HG03060 (cell line): ENCODE results near the gene ERMAP.
"Not testable (repeated sequence)": the region's sequence is repeated elsewhere in the genome, so short reads cannot be mapped to it uniquely, and the experiment has no call there.

Experiments
- ATAC-seq: cut with Tn5 transposase; IDR thresholded peaks from one replicate; pipeline ENCODE4 v1.9.1; 2021; ENCODE audit warnings: low read depth, moderate number of reproducible peaks; ENCODE audit not compliant: unreplicated experiment

ERMAP gene

GRCh38 chr1:42868466-42868865, 51.5 kb downstream of the ERMAP start:
- ATAC-seq: not testable (repeated sequence)

GRCh38 chr1:42869254-42869653, 52.3 kb downstream of the ERMAP start:
- not testable (repeated sequence) for ATAC-seq

GRCh38 chr1:42869751-42870150, 52.8 kb downstream of the ERMAP start:
- not testable (repeated sequence) for ATAC-seq

GRCh38 chr1:42873108-42873507, 56.2 kb downstream of the ERMAP start:
- ATAC-seq: not testable (repeated sequence)

- ATAC-seq: no peak
Measured at GRCh38 chr1:42873670-42874069, 56.7 kb downstream of the ERMAP start.

GRCh38 chr1:42876009-42876408, 59.1 kb downstream of the ERMAP start:
- ATAC-seq: no peak

GRCh38 chr1:42877380-42877779, 60.5 kb downstream of the ERMAP start:
- no peak for ATAC-seq

GRCh38 chr1:42880384-42880783, 63.5 kb downstream of the ERMAP start:
- ATAC-seq: no peak

- ATAC-seq: no peak
Measured at GRCh38 chr1:42886046-42886739, 69.3 kb downstream of the ERMAP start.

GRCh38 chr1:42886800-42887199, 69.9 kb downstream of the ERMAP start:
- no peak for ATAC-seq

GRCh38 chr1:42887366-42887765, 70.4 kb downstream of the ERMAP start:
- ATAC-seq: no peak

GRCh38 chr1:42888013-42888633, 71.2 kb downstream of the ERMAP start:
- ATAC-seq: no peak

- no peak for ATAC-seq
Measured at GRCh38 chr1:42889264-42889663, 72.3 kb downstream of the ERMAP start.

GRCh38 chr1:42891465-42892138, 74.7 kb downstream of the ERMAP start:
- no peak for ATAC-seq
